GM12872 (cell line): ENCODE measurements around the gene TDRD12.

Experiments used
- CTCF ChIP-seq: IDR thresholded peaks from 3 replicates; pipeline ENCODE4 v1.5.1; 2011; ENCODE audit warnings: low read depth, mild to moderate bottlenecking, low read length, moderate library complexity; ENCODE audit not compliant: insufficient read depth

TDRD12 gene

GRCh38 chr19:32861596-32861995 lies 142.0 kb downstream of the TDRD12 start:
- TF ChIP-seq CTCF: no peak

GRCh38 chr19:32862173-32862572 lies 142.6 kb downstream of the TDRD12 start:
- no peak for TF ChIP-seq CTCF

- no peak for TF ChIP-seq CTCF
Measured at GRCh38 chr19:32862741-32863140, 143.2 kb downstream of the TDRD12 start.

GRCh38 chr19:32863301-32863700 lies 143.7 kb downstream of the TDRD12 start:
- TF ChIP-seq CTCF: no peak

GRCh38 chr19:32863841-32864240 lies 144.3 kb downstream of the TDRD12 start:
- TF ChIP-seq CTCF: no peak

GRCh38 chr19:32864318-32865007 lies 144.9 kb downstream of the TDRD12 start:
- no peak for TF ChIP-seq CTCF

GRCh38 chr19:32865326-32865725 lies 145.8 kb downstream of the TDRD12 start:
- TF ChIP-seq CTCF: no peak
